Measurements from ENCODE around the gene RRP8. TPM values are rescaled to one million over a fixed set of nuclear protein-coding genes. Genes with fewer than 3 reads are reported as not detected.

The RRP8 gene
- total RNA-seq, 1 experiment from 2014 or later: 15.1 TPM

- no peak overlapping the region for H2AFZ ChIP-seq (ENCODE audit: low read length)
- H3K9me2 ChIP-seq (replicated peaks; ENCODE audit: low read length): no peaks in the 10 kb centered on the region
- H3K4me2 ChIP-seq (ENCODE audit: low read length): no peak overlapping the region
- intact Hi-C loops (cut with micrococcal nuclease): no loop called here
- H3K27me3 ChIP-seq (ENCODE audit: low read length): no peaks in the 10 kb centered on the region
- CTCF ChIA-PET: no interaction called here
- H3K9ac ChIP-seq (ENCODE audit: low read length): no peak overlapping the region
- H3K79me2 ChIP-seq (ENCODE audit: low read length): no peaks in the 10 kb centered on the region
- H3K4me1 ChIP-seq (ENCODE audit: insufficient read depth, low read length): no peaks in the 10 kb centered on the region
- no peak for ATAC-seq
- no peaks in the 10 kb centered on the region for H4K20me1 ChIP-seq (ENCODE audit: low read length)
- peaks cover 8% of the 10 kb centered on the region; the same call in 1 of the 2 replicates for H3K9me3 ChIP-seq (ENCODE audit: low read length)
- no TSS peak for BruUV-seq (replicated peaks)
- H3K36me3 ChIP-seq (ENCODE audit: low read depth, low read length): peaks cover 16% of the 10 kb centered on the region; the same call in 1 of the 2 replicates
- DNase-seq: no peak
- H3F3A ChIP-seq (ENCODE audit: low read length, unreplicated experiment): no peaks in the 10 kb centered on the region
- no peak overlapping the region for H3K27ac ChIP-seq (ENCODE audit: low read length)
- TF ChIP-seq EZH2 (IDR thresholded peaks at IDR 0.05; ENCODE audit: low read length, unreplicated experiment) (no peak), CTCF (conservative IDR thresholded peaks at IDR 0.05; ENCODE audit: low read depth, low read length) (no peak), EZH2phosphoT487 (IDR thresholded peaks at IDR 0.05; ENCODE audit: borderline replicate concordance, low read length) (no peak)
- POLR2A ChIA-PET (ENCODE audit: unreplicated experiment): no interaction called here
- no peak overlapping the region for H3K4me3 ChIP-seq (ENCODE audit: low read length)
Observed at GRCh38 chr11:6587360-6587953, 16.0 kb downstream of the RRP8 start.

DNA sequence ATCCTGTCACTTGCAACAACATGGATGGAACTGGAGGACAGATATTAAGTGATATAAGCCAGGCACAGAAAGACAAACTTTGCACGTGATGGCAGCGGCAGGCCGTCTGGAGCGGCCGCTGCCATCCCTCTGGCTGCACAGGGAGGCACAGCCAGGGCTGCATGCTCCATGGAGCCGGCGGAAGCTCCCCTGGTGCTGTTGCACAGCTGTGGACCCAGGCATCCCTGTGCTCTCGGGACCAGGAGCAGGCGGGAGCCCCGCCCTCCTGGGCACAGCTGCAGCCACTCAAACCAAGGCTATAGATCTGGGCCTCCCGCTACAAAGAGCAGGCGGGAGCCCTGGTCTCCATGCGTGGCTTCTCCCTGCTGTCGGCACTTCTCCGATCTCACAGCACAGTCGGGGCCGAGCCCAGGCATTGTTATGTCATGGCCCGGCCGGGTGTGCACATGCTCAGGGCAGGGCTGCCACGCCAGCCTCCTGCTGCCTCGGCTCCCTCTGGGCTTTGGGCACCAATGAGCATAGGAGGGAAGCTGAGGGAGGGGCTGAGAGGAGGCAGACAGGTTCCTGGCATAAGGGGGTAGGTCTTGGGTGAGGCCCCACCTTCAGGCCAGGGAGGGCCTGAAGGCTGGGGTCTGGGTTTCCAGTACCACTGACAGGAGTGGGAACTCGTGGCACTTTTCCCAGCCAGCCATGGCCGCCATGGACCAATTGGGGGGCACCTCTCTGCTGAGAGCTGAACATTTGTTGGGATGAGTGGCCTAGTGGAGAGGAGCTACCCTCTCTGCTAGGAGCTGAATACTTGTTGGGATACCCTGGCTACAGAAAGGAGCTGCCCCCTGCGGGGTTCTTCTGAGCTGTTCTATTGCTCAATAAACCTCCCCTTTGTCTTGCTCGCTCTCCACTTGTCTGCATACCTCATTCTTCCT is 16.7 kb downstream of the RRP8 start:
- no peak for ATAC-seq

More for the DNA sequence above, 16.7 kb downstream of the RRP8 start:
- Histone ChIP-seq H3K9me2 (replicated peaks; ENCODE audit: low read length) (no peaks in the 10 kb centered on the region), H2AFZ (ENCODE audit: low read length) (no peak overlapping the region), H3K27me3 (ENCODE audit: low read length) (no peaks in the 10 kb centered on the region), H4K20me1 (ENCODE audit: low read length) (no peaks in the 10 kb centered on the region), H3K9ac (ENCODE audit: low read length) (no peak overlapping the region), H3K27ac (ENCODE audit: low read length) (no peak overlapping the region), H3K9me3 (ENCODE audit: low read length) (peaks cover 8% of the 10 kb centered on the region; the same call in 1 of the 2 replicates), H3K4me1 (ENCODE audit: insufficient read depth, low read length) (no peaks in the 10 kb centered on the region), H3K4me3 (ENCODE audit: low read length) (no peak overlapping the region), H3K36me3 (ENCODE audit: low read depth, low read length) (peaks cover 16% of the 10 kb centered on the region; the same call in 1 of the 2 replicates), H3F3A (ENCODE audit: low read length, unreplicated experiment) (no peaks in the 10 kb centered on the region), H3K4me2 (ENCODE audit: low read length) (no peak overlapping the region), H3K79me2 (ENCODE audit: low read length) (no peaks in the 10 kb centered on the region)
- no TSS peak for BruUV-seq (replicated peaks)
- ChIA-PET CTCF (no interaction called here), POLR2A (ENCODE audit: unreplicated experiment) (no interaction called here)
- intact Hi-C loops (cut with micrococcal nuclease): no loop called here
- DNase-seq: no peak
- TF ChIP-seq EZH2phosphoT487 (IDR thresholded peaks at IDR 0.05; ENCODE audit: borderline replicate concordance, low read length): no peak
- no peak for TF ChIP-seq CTCF (conservative IDR thresholded peaks at IDR 0.05; ENCODE audit: low read depth, low read length)
- no peak for TF ChIP-seq EZH2 (IDR thresholded peaks at IDR 0.05; ENCODE audit: low read length, unreplicated experiment)
